Measurements from ENCODE around the gene PGAP3.

- TF ChIP-seq POLR2A (IDR thresholded peaks at IDR 0.05) (no peak), POLR2AphosphoS5 (IDR thresholded peaks at IDR 0.05) (no peak), EP300 (IDR thresholded peaks at IDR 0.05) (no peak)
- TF ChIP-seq, protein P1, sequence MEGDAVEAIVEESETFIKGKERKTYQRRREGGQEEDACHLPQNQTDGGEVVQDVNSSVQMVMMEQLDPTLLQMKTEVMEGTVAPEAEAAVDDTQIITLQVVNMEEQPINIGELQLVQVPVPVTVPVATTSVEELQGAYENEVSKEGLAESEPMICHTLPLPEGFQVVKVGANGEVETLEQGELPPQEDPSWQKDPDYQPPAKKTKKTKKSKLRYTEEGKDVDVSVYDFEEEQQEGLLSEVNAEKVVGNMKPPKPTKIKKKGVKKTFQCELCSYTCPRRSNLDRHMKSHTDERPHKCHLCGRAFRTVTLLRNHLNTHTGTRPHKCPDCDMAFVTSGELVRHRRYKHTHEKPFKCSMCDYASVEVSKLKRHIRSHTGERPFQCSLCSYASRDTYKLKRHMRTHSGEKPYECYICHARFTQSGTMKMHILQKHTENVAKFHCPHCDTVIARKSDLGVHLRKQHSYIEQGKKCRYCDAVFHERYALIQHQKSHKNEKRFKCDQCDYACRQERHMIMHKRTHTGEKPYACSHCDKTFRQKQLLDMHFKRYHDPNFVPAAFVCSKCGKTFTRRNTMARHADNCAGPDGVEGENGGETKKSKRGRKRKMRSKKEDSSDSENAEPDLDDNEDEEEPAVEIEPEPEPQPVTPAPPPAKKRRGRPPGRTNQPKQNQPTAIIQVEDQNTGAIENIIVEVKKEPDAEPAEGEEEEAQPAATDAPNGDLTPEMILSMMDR (IDR thresholded peaks at IDR 0.05) = no peak
Observed at GRCh38 chr17:39643271-39643670, 44.6 kb downstream of the PGAP3 start.

All from upper lobe of left lung (tissue), 4 donors.